Mesangial cell (primary cell): ENCODE results near the gene VSIG10L. TPM values are rescaled to one million over a fixed set of nuclear protein-coding genes. Genes with fewer than 3 reads are reported as not detected.

Source experiments
- total RNA-seq: library from RNA; depleted of rRNA; stranded (reverse); fragments of >200 nt; gene quantifications from 2 replicates; pipeline ENCODE4 v1.2.3, GENCODE V29; 2015

The VSIG10L gene
- total RNA-seq = 0.33 and 0.76 TPM in 2 replicates

GRCh38 chr19:51341976-51342580 lies at the start of gene VSIG10L:
Gene VSIG10L (minus strand): TSS chr19:51342139. CDS start chr19:51342124, 15 bp downstream.

GRCh38 chr19:51387924-51388389 lies 46.0 kb upstream of the VSIG10L start, which contains the start of gene LIM2:
Gene LIM2 (minus strand): TSS chr19:51387974. CDS start chr19:51387443, 531 bp downstream.

GRCh38 chr19:51372649-51373504 lies 30.9 kb upstream of the VSIG10L start, which contains the start of gene NKG7:
Gene NKG7 (minus strand): TSS chr19:51372654. CDS start chr19:51372535, 119 bp downstream.

GRCh38 chr19:51368366-51369282 lies 26.7 kb upstream of the VSIG10L start, which contains the start of gene CLDND2:
Gene CLDND2 (minus strand): TSS chr19:51369003. CDS start chr19:51368577, 426 bp downstream.

GRCh38 chr19:51365965-51366388 lies 24.0 kb upstream of the VSIG10L start, which contains the start of gene ETFB:
Gene ETFB (minus strand): TSS chr19:51366388. CDS start chr19:51366326, 62 bp downstream.

GRCh38 chr19:51311351-51312257 lies 30.3 kb downstream of the VSIG10L start, which contains the start of gene IGLON5:
Gene IGLON5 (plus strand): TSS chr19:51311644. CDS start chr19:51311848, 204 bp downstream.

Other genes starting within 250 kb of the VSIG10L start
- gene CTU1, start 233.7 kb downstream of the VSIG10L start, total RNA-seq = 11.0 and 12.2 TPM in 2 replicates
- not detected in 2 replicates for gene SIGLEC9, start 217.2 kb downstream of the VSIG10L start, total RNA-seq
- gene SIGLEC7, start 199.8 kb downstream of the VSIG10L start, total RNA-seq = not detected in 2 replicates
- gene CD33, start 117.1 kb downstream of the VSIG10L start, total RNA-seq = not detected in 2 replicates
- gene SIGLECL1, start 91.1 kb downstream of the VSIG10L start, total RNA-seq = not detected in 2 replicates
- gene IGLON5, start 30.5 kb downstream of the VSIG10L start, total RNA-seq = not detected in 2 replicates
- gene ETFB, start 24.2 kb upstream of the VSIG10L start, total RNA-seq = 37.6 and 48.7 TPM in 2 replicates
- not detected in 2 replicates for gene CLDND2, start 26.9 kb upstream of the VSIG10L start, total RNA-seq
- not detected in 2 replicates for gene NKG7, start 30.5 kb upstream of the VSIG10L start, total RNA-seq
- not detected in 2 replicates for gene LIM2, start 45.8 kb upstream of the VSIG10L start, total RNA-seq
- gene C19orf84, start 48.5 kb upstream of the VSIG10L start, total RNA-seq = not detected in 2 replicates
- gene SIGLEC10, start 75.5 kb upstream of the VSIG10L start, total RNA-seq = not detected in 2 replicates
- gene SIGLEC8, start 116.3 kb upstream of the VSIG10L start, total RNA-seq = not detected in 2 replicates
- gene CEACAM18, start 136.4 kb upstream of the VSIG10L start, total RNA-seq = not detected in 2 replicates
- not detected in 2 replicates for gene SIGLEC12, start 159.7 kb upstream of the VSIG10L start, total RNA-seq
- gene SIGLEC6, start 189.5 kb upstream of the VSIG10L start, total RNA-seq = not detected in 2 replicates
- gene ZNF175, start 229.1 kb upstream of the VSIG10L start, total RNA-seq = 1.6 and 2.4 TPM in 2 replicates